ENCODE results near the gene RHOF. TPM values are rescaled to one million over a fixed set of nuclear protein-coding genes. Genes with fewer than 3 reads are reported as not detected.
"Not testable (repeated sequence)": the region's sequence is repeated elsewhere in the genome, so short reads cannot be mapped to it uniquely, and the experiment has no call there.

Gene RHOF
- total RNA-seq, 2 experiments from 2014 or later: 23.5 to 53.7 TPM

DNA sequence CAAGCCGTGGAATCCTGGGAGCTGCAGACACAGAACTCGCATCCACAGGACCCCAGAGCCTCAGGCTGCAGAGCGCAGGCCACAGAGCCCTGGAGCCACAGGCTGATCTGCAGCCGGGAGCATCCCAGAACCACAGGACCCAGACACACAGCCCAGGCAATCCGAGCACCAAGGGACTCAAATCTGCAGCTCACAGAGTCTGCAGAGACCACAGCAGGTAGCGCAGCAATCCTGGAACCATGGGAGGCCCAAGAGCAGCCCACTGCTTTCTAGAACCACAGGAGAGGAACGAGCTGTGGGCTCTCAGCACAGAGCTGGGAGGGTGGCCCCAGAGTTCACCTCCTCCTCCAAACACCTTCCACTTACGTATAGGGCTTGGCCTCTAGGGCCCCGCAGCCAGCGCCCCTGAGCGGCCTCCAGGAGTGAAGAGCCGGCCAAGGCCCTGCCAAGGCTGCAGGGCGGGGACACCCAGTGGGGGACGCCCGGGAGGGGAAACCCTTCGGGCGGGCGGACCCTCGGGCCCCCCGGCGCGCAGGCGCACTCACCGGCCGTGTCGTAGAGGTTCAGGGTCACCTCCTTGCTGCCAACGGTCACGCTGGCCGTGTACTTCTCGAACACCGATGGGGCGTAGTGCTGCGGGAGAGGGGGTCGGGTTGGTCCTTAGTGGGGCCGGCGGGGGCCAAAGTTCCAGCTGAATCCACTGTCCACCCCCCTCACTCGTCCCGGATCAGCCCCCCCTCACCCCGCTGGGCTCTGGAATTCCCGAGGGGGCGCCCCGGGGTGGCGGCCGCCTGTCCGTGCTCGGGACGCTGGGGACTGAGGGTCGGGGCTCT is 665 bp downstream of the RHOF start:
- BruUV-seq (replicated peaks): no TSS peak
- Histone ChIP-seq H3K9me2 (ENCODE audit: insufficient read depth, low read length) (no peaks in the 10 kb centered on the region), H3K4me1 (ENCODE audit: insufficient read depth, low read length, poor library complexity, severe bottlenecking) (peaks cover 62% of the 10 kb centered on the region), H3K79me2 (ENCODE audit: insufficient read depth, low read depth, low read length) (no peaks in the 10 kb centered on the region), H3K36me3 (ENCODE audit: insufficient read depth, low read length) (no peaks in the 10 kb centered on the region; the same call in 1 of the 2 replicates), H3K4me3 (ENCODE audit: low read depth, low read length, poor library complexity, severe bottlenecking) (peak overlapping the region; percentile 76), H3K9me3 (ENCODE audit: low read length) (no peaks in the 10 kb centered on the region), H2AFZ (ENCODE audit: low read length) (peak overlapping the region; percentile 49; the same call in 1 of the 2 replicates), H4K20me1 (ENCODE audit: insufficient read depth, low read length) (no peaks in the 10 kb centered on the region), H3K4me2 (ENCODE audit: low read length) (peak overlapping the region; percentile 80), H3K27ac (ENCODE audit: low read depth, low read length, poor library complexity, severe bottlenecking) (peak overlapping the region; percentile 43)
- peak; percentile 59 for DNase-seq (ENCODE audit: low spot score)
- CTCF ChIA-PET (ENCODE audit: unreplicated experiment): interaction anchor here (0.6 to 2.6 kb wide), 9 partner anchors 9 to 101 kb away, joined by 3 to 13 read pairs (median 7); no protein-coding TSS in a partner anchor
- TF ChIP-seq EZH2phosphoT487 (IDR thresholded peaks at IDR 0.05; ENCODE audit: borderline replicate concordance, low read depth, low read length): no peak
- TF ChIP-seq, protein P1, sequence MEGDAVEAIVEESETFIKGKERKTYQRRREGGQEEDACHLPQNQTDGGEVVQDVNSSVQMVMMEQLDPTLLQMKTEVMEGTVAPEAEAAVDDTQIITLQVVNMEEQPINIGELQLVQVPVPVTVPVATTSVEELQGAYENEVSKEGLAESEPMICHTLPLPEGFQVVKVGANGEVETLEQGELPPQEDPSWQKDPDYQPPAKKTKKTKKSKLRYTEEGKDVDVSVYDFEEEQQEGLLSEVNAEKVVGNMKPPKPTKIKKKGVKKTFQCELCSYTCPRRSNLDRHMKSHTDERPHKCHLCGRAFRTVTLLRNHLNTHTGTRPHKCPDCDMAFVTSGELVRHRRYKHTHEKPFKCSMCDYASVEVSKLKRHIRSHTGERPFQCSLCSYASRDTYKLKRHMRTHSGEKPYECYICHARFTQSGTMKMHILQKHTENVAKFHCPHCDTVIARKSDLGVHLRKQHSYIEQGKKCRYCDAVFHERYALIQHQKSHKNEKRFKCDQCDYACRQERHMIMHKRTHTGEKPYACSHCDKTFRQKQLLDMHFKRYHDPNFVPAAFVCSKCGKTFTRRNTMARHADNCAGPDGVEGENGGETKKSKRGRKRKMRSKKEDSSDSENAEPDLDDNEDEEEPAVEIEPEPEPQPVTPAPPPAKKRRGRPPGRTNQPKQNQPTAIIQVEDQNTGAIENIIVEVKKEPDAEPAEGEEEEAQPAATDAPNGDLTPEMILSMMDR (conservative IDR thresholded peaks at IDR 0.05; ENCODE audit: low read length): 0 out of 2 replicates have a peak, but pooled peaks have one; percentile 3
- POLR2A ChIA-PET: interaction anchor here (0.6 to 2.9 kb wide), 8 partner anchors 8 to 231 kb away, joined by 3 to 10 read pairs (median 5); no protein-coding TSS in a partner anchor
- intact Hi-C loops (cut with micrococcal nuclease; ENCODE audit: unreplicated experiment): loop anchor here (5.0 kb wide), 2 partner anchors 81 to 256 kb away; partner anchors contain the start of gene TMEM120B

DNA sequence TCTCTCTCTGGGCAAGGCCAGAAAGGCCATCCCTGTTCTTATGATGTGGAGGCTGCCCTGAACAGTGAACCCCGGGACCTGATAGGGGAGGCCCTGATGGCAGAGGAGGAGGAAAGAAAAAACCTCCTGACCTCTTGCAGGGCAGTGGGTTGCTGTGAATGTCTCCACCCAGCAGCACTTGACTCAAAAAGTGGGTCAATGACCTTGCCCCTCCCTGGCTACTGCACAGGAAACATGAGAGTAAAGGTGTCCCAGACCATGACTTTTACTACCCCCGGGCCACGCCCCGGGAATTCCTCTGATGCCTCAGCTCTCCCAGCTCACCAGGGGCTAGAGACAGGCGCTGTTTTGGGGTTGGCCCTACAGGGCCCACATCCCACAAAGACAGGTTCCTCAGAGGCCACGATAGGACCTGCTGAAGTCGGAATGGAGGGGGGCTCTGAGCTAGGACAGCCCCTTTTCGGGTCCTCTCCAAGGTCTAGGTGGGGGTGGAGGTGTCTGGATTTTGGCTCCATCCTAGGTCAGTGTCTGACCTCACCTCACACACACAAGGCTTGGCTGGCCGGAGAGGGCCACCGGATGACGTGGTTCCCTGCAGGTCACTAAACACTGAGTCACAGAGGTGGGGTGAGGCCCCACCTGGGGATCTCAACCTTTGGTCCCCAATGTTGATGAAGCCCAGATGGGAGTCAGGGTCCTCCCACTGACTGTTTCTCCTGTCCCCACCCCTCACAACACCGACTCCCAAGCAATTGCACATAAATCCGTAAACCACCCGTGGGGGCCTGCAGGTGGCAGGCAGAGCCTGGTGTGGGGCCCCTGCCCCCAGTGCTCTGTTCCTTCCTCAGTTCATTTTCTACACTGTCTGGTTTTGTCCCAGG is 1.6 kb downstream of the RHOF start:
- no peak for TF ChIP-seq EZH2phosphoT487 (IDR thresholded peaks at IDR 0.05; ENCODE audit: borderline replicate concordance, low read depth, low read length)
- TF ChIP-seq, protein P1 (conservative IDR thresholded peaks at IDR 0.05; ENCODE audit: low read length): peak; percentile 44
- ChIA-PET POLR2A (interaction anchor here (0.5 to 2.9 kb wide), 6 partner anchors 9 to 130 kb away, joined by 3 to 10 read pairs (median 4); no protein-coding TSS in a partner anchor), CTCF (ENCODE audit: unreplicated experiment) (interaction anchor here (0.6 to 2.5 kb wide), 3 partner anchors 10 to 96 kb away, joined by 3 to 13 read pairs (median 3); no protein-coding TSS in a partner anchor)
- Histone ChIP-seq H3K9me3 (ENCODE audit: low read length) (no peaks in the 10 kb centered on the region), H2AFZ (ENCODE audit: low read length) (no peak overlapping the region), H3K27ac (ENCODE audit: low read depth, low read length, poor library complexity, severe bottlenecking) (peak overlapping the region; percentile 43), H4K20me1 (ENCODE audit: insufficient read depth, low read length) (no peaks in the 10 kb centered on the region), H3K4me1 (ENCODE audit: insufficient read depth, low read length, poor library complexity, severe bottlenecking) (peaks cover 71% of the 10 kb centered on the region), H3K79me2 (ENCODE audit: insufficient read depth, low read depth, low read length) (no peaks in the 10 kb centered on the region), H3K36me3 (ENCODE audit: insufficient read depth, low read length) (no peaks in the 10 kb centered on the region), H3K4me3 (ENCODE audit: low read depth, low read length, poor library complexity, severe bottlenecking) (peak overlapping the region; percentile 76), H3K9me2 (ENCODE audit: insufficient read depth, low read length) (no peaks in the 10 kb centered on the region), H3K4me2 (ENCODE audit: low read length) (peak overlapping the region; percentile 80)
- intact Hi-C loops (cut with micrococcal nuclease; ENCODE audit: unreplicated experiment): loop anchor here (5.0 kb wide), 2 partner anchors 80 to 255 kb away; partner anchors contain the start of gene TMEM120B
- DNase-seq (ENCODE audit: low spot score): no peak
- BruUV-seq (replicated peaks): no TSS peak

DNA sequence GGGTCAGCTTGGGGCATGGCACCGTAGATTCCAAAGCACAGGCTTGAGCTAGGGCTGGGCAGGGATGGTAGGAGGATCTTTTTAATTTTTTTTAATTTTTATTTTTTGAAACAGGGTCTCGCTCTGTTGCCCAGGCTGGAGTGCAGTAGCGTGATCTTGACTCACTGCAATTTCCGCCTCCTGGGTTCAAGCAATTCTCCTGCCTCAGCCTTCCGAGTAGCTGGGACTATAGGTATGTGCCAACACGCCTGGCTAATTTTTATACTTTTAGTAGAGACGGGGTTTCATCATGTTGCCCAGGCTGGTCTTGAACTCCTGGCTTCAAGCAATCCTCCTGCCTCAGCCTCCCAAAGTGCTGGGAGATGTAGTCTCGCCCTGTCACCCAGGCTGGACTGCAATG is 2.7 kb downstream of the RHOF start:
- H3K79me2 ChIP-seq (ENCODE audit: insufficient read depth, low read depth, low read length); CTCF ChIA-PET (ENCODE audit: unreplicated experiment): not testable (repeated sequence)
- peak overlapping the region; percentile 86 for H3K27ac ChIP-seq (ENCODE audit: low read depth, low read length, poor library complexity, severe bottlenecking)

More for the DNA sequence above, 2.7 kb downstream of the RHOF start:
- H4K20me1 ChIP-seq (ENCODE audit: insufficient read depth, low read length); H3K4me3 ChIP-seq (ENCODE audit: low read depth, low read length, poor library complexity, severe bottlenecking); H3K9me3 ChIP-seq (ENCODE audit: low read length); DNase-seq (ENCODE audit: low spot score); H2AFZ ChIP-seq (ENCODE audit: low read length); H3K9me2 ChIP-seq (ENCODE audit: insufficient read depth, low read length); BruUV-seq (replicated peaks); H3K36me3 ChIP-seq (ENCODE audit: insufficient read depth, low read length): not testable (repeated sequence)
- Histone ChIP-seq H3K4me1 (ENCODE audit: insufficient read depth, low read length, poor library complexity, severe bottlenecking) (peaks cover 73% of the 10 kb centered on the region), H3K4me2 (ENCODE audit: low read length) (peak overlapping the region; percentile 72)
- POLR2A ChIA-PET: interaction anchor here (0.7 to 2.0 kb wide), 4 partner anchors 9 to 211 kb away, joined by 3 to 7 read pairs (median 4); no protein-coding TSS in a partner anchor
- intact Hi-C loops (cut with micrococcal nuclease; ENCODE audit: unreplicated experiment): loop anchor here (5.0 kb wide), 2 partner anchors 78 to 253 kb away; partner anchors contain the start of gene TMEM120B
